Measurements from ENCODE around the gene DYNC2H1.

Gene DYNC2H1

DNA sequence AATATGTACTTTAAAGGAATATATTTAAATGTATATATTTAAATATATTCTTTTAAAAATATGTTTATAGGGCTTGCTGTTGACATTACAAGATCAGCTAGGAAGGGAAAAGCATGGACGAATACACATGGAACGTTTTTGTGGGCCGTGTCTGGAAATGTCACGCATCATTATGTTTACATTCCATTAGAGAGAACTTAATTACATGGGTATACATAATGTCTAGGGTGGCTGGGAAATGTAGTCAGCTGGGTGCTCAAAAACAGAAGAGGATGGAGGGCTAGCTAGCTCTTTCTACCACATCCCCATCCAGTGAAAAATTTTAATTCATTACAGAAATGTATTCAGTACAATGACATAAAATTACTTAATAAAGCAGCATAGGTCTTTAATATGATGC is 371.2 kb downstream of the DYNC2H1 start:
- no peak for DNase-seq

DNA sequence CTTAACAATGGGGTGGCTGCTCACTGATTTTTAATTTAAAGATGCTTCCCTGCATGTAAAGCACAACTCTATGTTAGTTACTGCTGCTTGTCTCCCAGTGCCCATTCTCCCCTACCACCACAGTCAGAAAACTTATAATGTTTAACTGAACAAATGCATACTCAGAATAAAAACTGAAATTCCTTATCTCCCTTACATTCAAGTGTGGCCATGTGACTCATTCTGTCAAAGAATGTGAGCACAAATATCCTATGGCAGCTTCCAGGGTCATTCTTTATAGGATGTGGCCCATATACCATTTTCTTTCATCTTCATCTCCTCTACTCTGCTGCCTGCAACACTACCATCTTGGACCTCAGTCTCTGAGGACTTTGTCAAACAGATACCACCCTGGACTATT is 374.8 kb downstream of the DYNC2H1 start:
- DNase-seq = no peak

DNA sequence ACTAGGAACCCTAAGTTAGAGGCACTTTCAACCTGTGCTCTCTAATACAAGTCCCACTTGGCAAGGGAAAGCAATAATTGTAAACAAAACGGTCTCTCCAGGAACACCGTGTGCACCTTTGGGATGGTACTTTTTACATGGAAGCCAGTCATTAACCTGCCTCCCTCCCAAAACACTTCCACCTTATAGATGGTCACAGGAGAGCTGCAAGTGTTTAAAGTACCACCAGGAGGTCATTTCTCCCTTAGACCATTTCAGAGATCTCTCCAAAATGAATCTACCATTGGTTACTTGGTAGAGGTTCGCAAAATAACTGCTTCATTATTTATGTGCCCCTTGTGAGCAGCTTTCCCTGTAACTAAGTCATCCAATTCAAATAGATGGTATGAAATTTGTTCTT is 375.3 kb downstream of the DYNC2H1 start:
- DNase-seq = no peak

DNA sequence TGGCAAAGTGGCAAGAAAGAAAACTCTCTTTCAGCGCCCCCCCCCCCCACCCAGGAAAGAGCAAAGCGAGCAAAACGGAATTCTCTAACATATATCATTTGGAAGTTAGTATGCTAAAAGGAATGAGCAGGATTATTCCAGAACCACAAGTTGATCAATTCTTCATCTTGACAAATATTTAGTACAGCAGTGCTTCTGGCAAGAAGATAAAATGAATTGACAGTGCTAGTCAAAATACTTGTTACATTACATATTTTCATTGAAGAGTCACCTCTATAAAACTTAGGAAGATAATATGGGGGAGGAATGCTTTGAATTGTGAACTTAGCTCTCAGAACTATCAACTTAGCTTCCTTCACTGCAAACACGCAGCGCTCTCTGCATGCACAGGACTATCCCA is 377.4 kb downstream of the DYNC2H1 start:
- no peak for DNase-seq

DNA sequence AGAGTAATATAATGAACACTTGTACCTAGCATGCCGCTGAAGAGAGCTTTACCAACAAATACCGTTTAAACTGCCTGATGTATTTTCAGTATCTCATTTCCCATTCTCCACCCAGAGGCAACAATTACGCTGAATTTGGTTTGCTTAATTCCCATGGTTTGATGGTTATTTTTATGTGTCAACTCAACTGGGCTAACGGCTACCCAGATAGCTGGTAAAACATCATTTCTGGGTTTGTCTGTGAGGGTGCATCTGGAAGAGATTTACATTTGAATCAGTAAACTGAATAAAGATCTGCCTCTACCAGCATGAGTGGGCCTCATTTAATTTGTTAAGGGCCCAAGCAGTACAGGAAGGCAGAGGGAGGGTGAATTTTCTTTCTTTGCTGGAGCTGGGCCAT is 377.9 kb downstream of the DYNC2H1 start:
- no peak for DNase-seq

DNA sequence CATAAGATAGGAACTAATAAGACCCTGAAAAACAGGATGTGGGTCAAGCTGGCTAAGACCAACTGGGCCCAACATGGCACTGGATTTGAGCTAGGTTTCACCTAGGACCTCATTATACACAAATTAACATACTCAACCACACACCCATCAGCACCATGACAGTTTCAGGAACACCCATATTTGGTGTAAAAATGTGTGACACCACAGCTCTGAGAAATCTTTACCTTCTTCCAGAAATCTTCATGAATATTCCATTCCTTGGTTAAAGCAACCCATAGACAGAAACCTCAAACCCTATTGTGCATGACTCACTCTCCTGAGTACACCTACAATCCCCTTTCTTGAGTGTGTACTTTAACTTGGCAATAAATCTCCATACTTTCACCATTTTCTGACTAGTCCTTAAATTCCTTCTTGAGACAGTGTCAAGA is 378.8 kb downstream of the DYNC2H1 start:
- no peak for DNase-seq

DNA sequence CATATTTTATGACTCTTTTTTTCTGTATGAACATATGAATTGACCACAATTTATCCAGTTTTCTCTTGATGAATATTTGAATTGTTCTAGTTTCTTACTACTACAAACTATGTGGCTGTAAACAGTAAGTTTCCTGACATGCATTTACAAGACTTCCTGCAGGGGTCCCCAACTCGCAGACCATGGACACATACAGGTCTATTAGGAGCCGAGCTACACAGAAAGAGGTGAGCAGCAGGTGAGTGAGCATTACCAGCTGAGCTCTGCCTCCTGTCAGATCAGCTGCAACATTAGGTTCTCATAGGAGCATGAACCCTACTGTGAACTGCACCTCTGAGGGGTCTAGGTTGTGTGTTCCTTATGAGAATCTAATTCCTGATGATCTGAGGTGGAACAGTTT is 379.4 kb downstream of the DYNC2H1 start:
- no peak for DNase-seq

DNA sequence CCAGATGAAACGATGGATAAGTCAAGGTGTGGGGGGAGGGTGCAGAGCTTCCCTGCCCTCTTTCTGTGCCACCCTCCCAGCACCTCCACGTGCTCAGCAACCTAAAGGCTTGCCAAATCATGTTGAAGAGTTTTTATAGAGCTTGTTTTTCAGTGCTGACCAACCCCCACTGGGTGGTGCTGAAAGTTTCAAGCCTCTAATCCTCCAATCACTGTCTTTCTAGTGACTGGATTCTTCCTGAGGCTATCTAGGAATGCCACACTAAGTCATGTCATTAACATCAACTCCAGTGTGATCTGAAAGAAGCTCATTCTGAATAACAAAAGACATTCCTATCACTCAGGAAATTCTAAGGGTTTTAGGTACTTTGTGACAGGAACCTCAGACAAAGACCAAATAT is 382.6 kb downstream of the DYNC2H1 start:
- no peak for DNase-seq

DNA sequence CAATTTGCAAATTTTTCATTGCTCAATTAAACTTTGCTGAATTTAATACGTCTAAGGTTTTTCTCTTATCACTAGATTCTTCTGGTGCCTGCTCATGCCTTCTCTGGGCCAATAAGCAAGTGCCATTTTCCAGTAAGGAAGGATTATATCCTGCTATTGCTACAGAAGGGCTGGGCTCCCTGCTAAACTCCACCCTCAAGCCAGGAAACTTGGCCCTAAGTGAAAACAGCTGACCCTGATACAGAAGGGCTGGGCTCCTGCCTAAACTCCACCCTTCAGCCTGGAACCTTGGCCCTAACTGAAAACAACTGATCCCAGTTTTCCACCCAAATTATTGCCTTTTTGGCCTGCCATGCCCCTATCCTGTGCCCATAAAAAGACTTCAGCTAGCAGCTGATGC is 385.3 kb downstream of the DYNC2H1 start:
- no peak for DNase-seq

DNA sequence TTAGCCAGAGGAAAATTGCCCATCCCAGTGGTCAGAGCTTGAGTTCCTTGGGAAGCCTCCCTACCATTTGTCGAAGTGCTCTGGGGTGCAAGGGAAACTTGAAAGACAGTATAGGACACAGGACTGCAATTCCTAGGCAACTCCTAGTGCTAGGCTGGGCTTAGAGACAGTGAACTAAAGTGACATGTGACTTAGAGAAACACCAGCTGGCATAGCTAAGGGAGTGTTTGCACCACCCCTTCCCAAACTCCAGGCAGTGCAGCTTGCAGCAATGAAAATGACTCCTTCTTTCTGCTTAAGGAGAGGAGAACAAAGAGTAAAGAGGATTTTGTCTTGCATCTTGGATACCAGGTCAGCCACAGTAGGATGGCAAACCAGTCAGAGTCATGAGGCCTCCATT is 388.0 kb downstream of the DYNC2H1 start:
- no peak for DNase-seq

DNA sequence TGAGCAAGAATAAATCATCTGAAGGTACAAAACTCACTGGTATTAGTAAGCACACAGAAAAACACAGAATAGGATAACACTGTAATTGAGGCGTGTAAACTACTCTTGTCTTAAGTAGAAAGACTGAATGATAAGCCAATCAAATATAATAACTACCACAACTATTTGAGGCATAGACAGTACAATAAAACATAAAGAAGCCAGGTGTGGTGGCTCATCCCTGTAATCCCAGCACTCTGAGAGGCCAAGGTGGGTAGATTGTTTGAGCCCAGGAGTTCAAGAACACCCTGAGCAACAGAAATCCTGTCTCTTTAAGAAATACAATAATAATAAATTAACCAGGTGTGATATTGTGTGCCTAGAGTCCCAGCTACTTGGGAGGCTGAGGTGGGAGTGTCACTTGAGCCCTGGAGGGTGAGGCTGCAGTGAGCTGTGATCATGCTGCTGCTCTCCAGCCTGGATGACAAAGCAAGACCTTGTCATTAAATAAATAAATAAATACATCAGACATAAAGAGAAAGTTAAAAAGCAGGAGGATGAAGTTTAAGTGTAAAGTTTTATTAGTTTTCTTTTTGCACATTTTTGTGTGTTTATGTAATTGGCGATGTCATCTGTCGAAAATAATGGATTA is 390.6 kb downstream of the DYNC2H1 start:
- DNase-seq = no peak

DNA sequence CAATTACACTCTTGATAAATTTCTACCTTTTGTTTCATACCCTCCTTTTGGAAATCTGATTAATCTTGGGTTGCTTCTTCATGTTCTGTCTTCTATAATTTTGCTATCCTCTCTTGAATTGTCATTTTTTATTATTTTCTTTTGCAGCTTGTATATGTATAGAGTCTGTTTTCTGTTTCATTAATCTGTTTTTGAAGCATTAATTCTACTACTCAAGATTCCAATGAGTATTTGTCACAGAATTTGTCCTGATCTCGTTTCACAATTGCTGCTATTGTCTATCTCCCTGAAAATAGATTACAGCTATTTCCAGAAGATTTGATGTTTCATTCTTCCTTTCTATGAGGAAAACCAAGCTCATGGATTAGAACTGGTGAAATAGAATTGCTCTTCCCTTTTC is 406.1 kb downstream of the DYNC2H1 start:
- DNase-seq = no peak

DNA sequence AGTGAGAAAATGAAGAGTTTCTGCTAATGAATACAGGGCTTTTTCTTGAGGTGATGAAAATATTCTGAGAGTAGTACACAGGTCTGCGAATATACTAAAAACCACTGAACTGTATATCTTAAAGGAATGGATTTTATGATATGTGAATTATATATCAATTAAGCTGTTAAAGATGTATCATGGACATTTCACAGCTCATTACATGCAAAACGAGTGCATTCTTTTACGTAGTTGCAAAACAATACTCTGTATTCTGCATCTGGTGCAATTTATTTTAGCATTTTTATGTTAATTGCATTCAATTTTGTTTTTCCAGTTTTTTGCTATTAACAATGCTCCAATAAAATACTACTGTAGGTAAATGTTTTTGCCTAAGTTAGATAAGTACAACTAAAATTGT is 411.6 kb downstream of the DYNC2H1 start:
- DNase-seq = no peak

DNA sequence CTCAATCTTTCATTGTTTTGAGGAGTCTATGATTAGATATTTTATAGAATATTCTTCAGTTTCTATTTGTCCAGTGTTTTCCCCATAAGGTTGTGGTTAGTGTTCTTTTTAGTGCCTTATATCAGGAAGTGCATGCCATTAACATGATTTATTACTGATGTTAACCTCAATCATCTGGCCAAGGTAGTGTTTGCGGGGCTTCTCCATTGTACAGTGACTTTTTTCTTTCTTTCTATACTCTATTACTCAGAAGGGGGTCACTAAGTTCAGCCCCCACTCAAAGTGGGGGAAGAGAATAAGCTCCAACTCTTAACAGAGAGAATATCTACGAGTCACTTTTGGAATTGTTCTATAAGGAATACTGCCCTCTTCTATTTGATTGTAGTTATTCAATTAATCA is 415.8 kb downstream of the DYNC2H1 start:
- no peak for DNase-seq

DNA sequence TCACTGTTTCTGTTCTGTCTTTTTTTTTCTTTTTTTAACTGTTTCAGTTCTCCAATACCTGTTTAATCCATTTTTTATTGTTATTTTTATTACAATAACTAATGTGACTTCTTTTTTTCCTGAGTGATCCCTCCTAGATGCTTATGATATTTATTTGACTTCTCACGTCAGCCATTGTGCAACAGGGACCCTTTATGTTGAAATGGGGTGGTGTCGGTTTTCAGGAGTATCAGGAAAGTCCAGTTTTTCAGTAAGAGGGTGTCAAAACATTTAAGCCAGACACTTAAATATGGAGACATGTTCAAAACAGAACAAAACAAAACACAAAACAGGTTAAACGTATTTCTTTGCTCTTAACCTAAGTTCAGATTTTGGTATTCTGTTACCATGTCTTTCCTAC is 418.8 kb downstream of the DYNC2H1 start:
- no peak for DNase-seq

DNA sequence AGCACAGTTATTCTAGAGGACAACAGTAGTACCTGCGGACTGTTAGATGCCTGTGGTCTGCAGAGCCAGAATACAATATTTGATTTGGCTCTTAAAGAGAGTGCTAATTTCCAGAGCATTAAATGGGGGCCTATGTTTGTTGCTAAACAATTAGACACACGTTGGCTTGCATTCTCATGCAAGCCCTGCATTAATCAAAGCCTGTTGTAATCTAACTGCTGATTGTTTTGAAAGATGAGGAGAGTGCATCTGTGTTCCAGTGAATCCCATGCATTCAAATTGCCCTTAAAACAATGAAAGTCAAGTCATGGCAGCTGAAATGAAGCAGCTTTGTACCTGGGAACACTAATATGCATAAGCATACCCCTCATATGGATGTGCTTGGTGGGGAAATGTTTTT is 419.4 kb downstream of the DYNC2H1 start:
- no peak for DNase-seq

DNA sequence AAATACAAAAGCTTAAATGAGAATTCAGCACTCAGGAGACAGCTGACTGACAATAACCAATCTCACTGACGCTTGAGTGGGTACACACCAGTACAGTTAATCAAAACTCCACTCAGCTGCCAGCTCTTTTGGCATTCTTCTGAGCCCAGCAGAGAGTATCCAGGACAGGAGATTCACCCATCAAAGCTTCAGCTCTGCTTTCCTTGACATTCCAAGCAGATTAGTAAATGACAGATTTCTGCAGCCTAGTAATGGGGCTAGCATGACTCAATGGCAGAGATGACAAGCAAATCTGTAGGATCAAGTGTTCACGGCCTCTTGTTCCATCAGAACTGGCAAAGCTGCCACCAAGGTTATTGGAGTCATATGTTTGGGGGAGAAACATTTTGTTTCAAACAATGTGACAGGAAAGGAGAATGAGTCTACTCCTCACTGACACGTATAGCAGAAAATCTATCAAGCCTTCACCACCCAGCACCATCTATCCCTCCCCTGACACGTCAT is 420.0 kb downstream of the DYNC2H1 start:
- DNase-seq = no peak

All from NCI-H1092 treated with DMSO at 0.1 percent for 48 hours (cell line).